HCT116 (cell line): ENCODE data around the gene ABLIM1. TPM values are rescaled to one million over a fixed set of nuclear protein-coding genes. Genes with fewer than 3 reads are reported as not detected.

Experiments
- ATAC-seq: fragments of 200-7000 bp; cut with Tn5 transposase; 2 replicates; pipeline ENCODE4 v1.9.1; 2020; ENCODE audit warnings: mild to moderate bottlenecking, moderate library complexity
- BruUV-seq: library from RNA; stranded (reverse); fragments of 400-500 nt; replicated peaks from 2 replicates; lab custom pipeline; 2021; lab: Mats Ljungman, UMichigan
- CTCF ChIA-PET: fragments of 300-600 bp; sonication (Branson Sonifier 250); formaldehyde crosslinking; loops from one replicate; lab custom pipeline; 2021; ENCODE audit warnings: antibody characterized with exemption; lab: Charles Lee
- POLR2A ChIA-PET: fragments of 300-600, 350-600 bp; sonication (Branson Sonifier 250); formaldehyde crosslinking; loops from one replicate; lab custom pipeline; 2021; ENCODE audit warnings: antibody characterized with exemption; lab: Charles Lee
- RAD21 ChIA-PET, 2 experiments: fragments of 300-600 bp; sonication (Branson Sonifier 250); formaldehyde crosslinking; loops; one replicate each; lab custom pipeline; 2023; ENCODE audit warnings: low total read pairs in 2 of 2; ENCODE audit not compliant: uncharacterized antibody in 2 of 2, unreplicated experiment in 2 of 2, low non-redundant PET in 1 of 2; lab: Charles Lee
- DNase-seq: peaks from one replicate; pipeline ENCODE4 v3.0.0-alpha.2; 2010; ENCODE audit warnings: low read depth, low spot score
- H2AFZ ChIP-seq: fragments of 200-600 bp; shearing (Covaris generic), sonication (generic); 2 replicates; pipeline ENCODE4 v1.6.1; 2017; ENCODE audit warnings: low read depth, mixed run types, mixed read lengths, antibody characterized with exemption, low read length; ENCODE audit not compliant: poor library complexity, severe bottlenecking
- H3K27ac ChIP-seq: 2 replicates; pipeline ENCODE4 v1.5.1; 2012; ENCODE audit warnings: low read depth, low read length
- H3K27me3 ChIP-seq: fragments of 200-600 bp; sonication (generic); 2 replicates; pipeline ENCODE4 v1.6.1; 2016; ENCODE audit warnings: mixed run types, low read length, mixed read lengths; ENCODE audit not compliant: insufficient read depth
- H3K36me3 ChIP-seq, 2 experiments: fragments of 200-500 bp in 1 of 2; fragments of 200-600 bp in 1 of 2; sonication (Bioruptor generic) in 1 of 2; sonication (generic) in 1 of 2; 2 replicates each; pipeline versions ENCODE4 v1.5.1 to v1.6.1; 2014 to 2016; ENCODE audit warnings: low read length in 2 of 2, inconsistent platforms in 1 of 2, mixed read lengths in 1 of 2, mixed run types in 1 of 2; ENCODE audit not compliant: insufficient read depth in 2 of 2, control insufficient read depth in 1 of 2
- H3K4me1 ChIP-seq, 2 experiments: fragments of 200-600 bp in 1 of 2; sonication (generic) in 1 of 2; 2 replicates each; pipeline versions ENCODE4 v1.5.1 to v1.6.1; 2012 to 2017; ENCODE audit warnings: low read length in 2 of 2, inconsistent platforms in 1 of 2, mild to moderate bottlenecking in 1 of 2, mixed read lengths in 1 of 2, mixed run types in 1 of 2, moderate library complexity in 1 of 2; ENCODE audit not compliant: insufficient read depth in 2 of 2, control insufficient read depth in 1 of 2
- H3K4me2 ChIP-seq: fragments of 200-600 bp; sonication (generic); 2 replicates; pipeline ENCODE4 v1.6.1; 2017; ENCODE audit warnings: mixed run types, low read length, mixed read lengths
- H3K4me3 ChIP-seq, 2 experiments: fragments of 200-600 bp in 1 of 2; sonication (generic) in 1 of 2; replicated peaks in 1 of 2; 2 replicates each; pipeline ENCODE4 v1.5.1; 2011 to 2016; ENCODE audit warnings: low read length in 2 of 2, control low read depth in 1 of 2, low read depth in 1 of 2, mild to moderate bottlenecking in 1 of 2, mixed read lengths in 1 of 2, mixed run types in 1 of 2
- H3K79me2 ChIP-seq: fragments of 200-600 bp; sonication (generic); 2 replicates; pipeline ENCODE4 v1.6.1; 2017; ENCODE audit warnings: mild to moderate bottlenecking, mixed run types, low read length, moderate library complexity, mixed read lengths; ENCODE audit not compliant: insufficient read depth
- H3K9ac ChIP-seq: fragments of 200-600 bp; sonication (generic); 2 replicates; pipeline ENCODE4 v1.6.1; 2016; ENCODE audit warnings: low read length, mixed read lengths
- H3K9me2 ChIP-seq: fragments of 200-600 bp; sonication (generic), shearing (Covaris generic); 2 replicates; pipeline ENCODE4 v1.6.1; 2017; ENCODE audit warnings: mixed run types, mild to moderate bottlenecking, moderate library complexity; ENCODE audit not compliant: insufficient read depth
- H3K9me3 ChIP-seq, 2 experiments: fragments of 200-500 bp in 1 of 2; fragments of 200-600 bp in 1 of 2; sonication (Bioruptor generic) in 1 of 2; sonication (generic) in 1 of 2; 2 replicates each; pipeline ENCODE4 v1.6.1; 2014 to 2017; ENCODE audit warnings: low read length in 2 of 2, mixed read lengths in 2 of 2, inconsistent platforms in 1 of 2, low read depth in 1 of 2, mild to moderate bottlenecking in 1 of 2, mixed run types in 1 of 2, moderate library complexity in 1 of 2; ENCODE audit not compliant: control insufficient read depth in 1 of 2, insufficient read depth in 1 of 2
- H4K20me1 ChIP-seq: fragments of 200-600 bp; sonication (generic), shearing (Covaris generic); 2 replicates; pipeline ENCODE4 v1.6.1; 2017; ENCODE audit warnings: mixed run types, mild to moderate bottlenecking, moderate library complexity; ENCODE audit not compliant: insufficient read depth
- CBX3 ChIP-seq: IDR thresholded peaks from 2 replicates; pipeline ENCODE4 v1.6.1; 2012; ENCODE audit warnings: low read depth
- CEBPB ChIP-seq: IDR thresholded peaks from 2 replicates; pipeline ENCODE4 v1.6.1; 2012; ENCODE audit warnings: low read depth
- EGR1 ChIP-seq: IDR thresholded peaks from 2 replicates; pipeline ENCODE4 v1.6.1; 2012; ENCODE audit warnings: low read depth
- ELF1 ChIP-seq: IDR thresholded peaks from 2 replicates; pipeline ENCODE4 v1.6.1; 2012; ENCODE audit warnings: low read depth, borderline replicate concordance
- FOSL1 ChIP-seq: IDR thresholded peaks from 2 replicates; pipeline ENCODE4 v1.6.1; 2012; ENCODE audit warnings: low read depth
- SIN3A ChIP-seq: IDR thresholded peaks from 2 replicates; pipeline ENCODE4 v1.6.1; 2012; ENCODE audit warnings: low read depth
- YY1 ChIP-seq: IDR thresholded peaks from 2 replicates; pipeline ENCODE4 v1.6.1; 2011; ENCODE audit warnings: low read length, low read depth, moderate library complexity, mild to moderate bottlenecking; ENCODE audit not compliant: insufficient replicate concordance; ENCODE audit errors: extremely low read depth
- ZFX ChIP-seq: fragments of 450-650 bp; IDR thresholded peaks from 2 replicates; pipeline ENCODE4 v1.6.1; 2017
- ZNF274 ChIP-seq: fragments of 200-500 bp; sonication (Bioruptor generic); IDR thresholded peaks from 2 replicates; pipeline ENCODE4 v1.6.1; 2014; ENCODE audit warnings: mild to moderate bottlenecking, low read depth, low read length, inconsistent platforms
- intact Hi-C: fragments of 100-400 bp; cut with micrococcal nuclease; formaldehyde crosslinking; loops from 2 replicates; pipeline ENCODE4 v1.10.0; 2022
- total RNA-seq: library from RNA; stranded (reverse); gene quantifications from one replicate; pipeline ENCODE4 v1.2.1, GENCODE V29; 2021; ENCODE audit not compliant: unreplicated experiment
- TF ChIP-seq, protein P1 (sequence below): IDR thresholded peaks from 2 replicates; pipeline ENCODE4 v1.6.1; 2012
- TF ChIP-seq, protein P2 (sequence below): IDR thresholded peaks from 2 replicates; pipeline ENCODE4 v1.6.1; 2011; ENCODE audit warnings: mild to moderate bottlenecking, low read length, moderate library complexity; ENCODE audit not compliant: insufficient replicate concordance; ENCODE audit errors: extremely low read depth
- TF ChIP-seq, protein P3 (sequence below), 3 experiments: fragments of 200-600 bp in 1 of 3; sonication (generic) in 1 of 3; IDR thresholded peaks in 2 of 3; conservative IDR thresholded peaks in 1 of 3; 2 replicates each; pipeline ENCODE4 v1.5.1; 2012 to 2017; ENCODE audit warnings: low read depth in 2 of 3, low read length in 2 of 3, antibody characterized with exemption in 1 of 3, borderline replicate concordance in 1 of 3, control low read depth in 1 of 3, mild to moderate bottlenecking in 1 of 3, mixed read lengths in 1 of 3, mixed run types in 1 of 3, moderate library complexity in 1 of 3; ENCODE audit not compliant: insufficient read depth in 1 of 3

The ABLIM1 gene
- total RNA-seq, 1 experiment from 2014 or later, result 96.2 TPM

DNA sequence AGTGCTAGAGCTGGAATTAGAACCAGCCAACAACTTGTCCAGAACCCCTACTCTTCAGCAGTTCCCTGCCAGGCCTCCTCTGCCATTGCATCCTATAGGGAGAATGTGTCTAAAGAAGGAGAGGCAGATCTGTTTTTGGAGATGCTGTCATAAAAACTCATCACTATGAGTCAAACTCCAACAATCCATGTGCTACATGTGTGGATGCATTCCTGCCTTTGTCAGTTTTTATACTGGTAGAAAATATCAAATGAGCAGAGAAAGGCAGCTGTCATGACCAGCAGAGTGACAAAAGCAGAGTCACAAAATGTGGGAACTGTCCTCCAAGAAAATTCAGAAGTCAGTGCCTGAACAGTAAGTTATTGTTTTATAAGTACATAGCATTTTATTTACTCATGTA lies 93.0 kb downstream of the ABLIM1 start:
- BruUV-seq, result no TSS peak
- H3K36me3 ChIP-seq, result no peaks in the 10 kb centered on the region
- H2AFZ ChIP-seq, result no peak overlapping the region
- H3K9me2 ChIP-seq, result no peaks in the 10 kb centered on the region
- TF ChIP-seq, protein P1, sequence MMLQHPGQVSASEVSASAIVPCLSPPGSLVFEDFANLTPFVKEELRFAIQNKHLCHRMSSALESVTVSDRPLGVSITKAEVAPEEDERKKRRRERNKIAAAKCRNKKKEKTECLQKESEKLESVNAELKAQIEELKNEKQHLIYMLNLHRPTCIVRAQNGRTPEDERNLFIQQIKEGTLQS, result no peak
- no peak for TF ChIP-seq SIN3A
- TF ChIP-seq ZFX, result no peak
- TF ChIP-seq, protein P2, sequence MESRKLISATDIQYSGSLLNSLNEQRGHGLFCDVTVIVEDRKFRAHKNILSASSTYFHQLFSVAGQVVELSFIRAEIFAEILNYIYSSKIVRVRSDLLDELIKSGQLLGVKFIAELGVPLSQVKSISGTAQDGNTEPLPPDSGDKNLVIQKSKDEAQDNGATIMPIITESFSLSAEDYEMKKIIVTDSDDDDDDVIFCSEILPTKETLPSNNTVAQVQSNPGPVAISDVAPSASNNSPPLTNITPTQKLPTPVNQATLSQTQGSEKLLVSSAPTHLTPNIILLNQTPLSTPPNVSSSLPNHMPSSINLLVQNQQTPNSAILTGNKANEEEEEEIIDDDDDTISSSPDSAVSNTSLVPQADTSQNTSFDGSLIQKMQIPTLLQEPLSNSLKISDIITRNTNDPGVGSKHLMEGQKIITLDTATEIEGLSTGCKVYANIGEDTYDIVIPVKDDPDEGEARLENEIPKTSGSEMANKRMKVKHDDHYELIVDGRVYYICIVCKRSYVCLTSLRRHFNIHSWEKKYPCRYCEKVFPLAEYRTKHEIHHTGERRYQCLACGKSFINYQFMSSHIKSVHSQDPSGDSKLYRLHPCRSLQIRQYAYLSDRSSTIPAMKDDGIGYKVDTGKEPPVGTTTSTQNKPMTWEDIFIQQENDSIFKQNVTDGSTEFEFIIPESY, result no peak
- no peak for TF ChIP-seq EGR1
- H4K20me1 ChIP-seq, result no peaks in the 10 kb centered on the region
- RAD21 ChIA-PET, result no interaction called here
- no peaks in the 10 kb centered on the region for H3K27me3 ChIP-seq
- no peak overlapping the region for H3K4me2 ChIP-seq
- DNase-seq (no peak), ATAC-seq (no peak)
- no peak overlapping the region for H3K27ac ChIP-seq
- POLR2A ChIA-PET, result no interaction called here
- H3K9me3 ChIP-seq, result no peaks in the 10 kb centered on the region
- no peak overlapping the region for H3K4me3 ChIP-seq
- H3K79me2 ChIP-seq, result no peaks in the 10 kb centered on the region
- intact Hi-C loops, result no loop called here
- H3K4me1 ChIP-seq, result no peaks in the 10 kb centered on the region
- H3K9ac ChIP-seq, result no peak overlapping the region
- CTCF ChIA-PET, result no interaction called here

DNA sequence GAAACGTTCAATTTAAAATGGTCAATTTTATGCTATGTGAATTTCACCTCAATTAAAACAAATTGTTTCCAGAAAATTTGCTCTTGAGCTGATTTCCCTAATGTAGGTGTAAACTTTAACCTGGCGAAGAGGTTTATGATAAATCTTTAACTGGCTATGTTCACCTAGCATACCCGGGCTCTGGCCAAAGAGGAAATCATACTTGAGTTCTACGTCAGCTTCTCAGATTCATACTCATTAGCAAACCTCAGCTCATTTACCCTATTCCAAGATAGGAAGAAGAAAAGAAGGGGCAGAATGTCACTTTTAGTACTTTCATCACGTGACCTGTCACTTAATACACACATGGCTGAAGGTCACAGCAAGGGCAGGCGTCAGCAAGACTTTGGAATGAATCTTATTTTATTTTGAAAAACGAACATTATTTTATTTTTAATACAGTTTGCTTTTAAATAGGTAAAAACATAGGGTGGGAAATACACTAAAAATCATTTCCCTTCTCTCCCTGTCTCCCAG lies 97.0 kb downstream of the ABLIM1 start:
- TF ChIP-seq, protein P3, sequence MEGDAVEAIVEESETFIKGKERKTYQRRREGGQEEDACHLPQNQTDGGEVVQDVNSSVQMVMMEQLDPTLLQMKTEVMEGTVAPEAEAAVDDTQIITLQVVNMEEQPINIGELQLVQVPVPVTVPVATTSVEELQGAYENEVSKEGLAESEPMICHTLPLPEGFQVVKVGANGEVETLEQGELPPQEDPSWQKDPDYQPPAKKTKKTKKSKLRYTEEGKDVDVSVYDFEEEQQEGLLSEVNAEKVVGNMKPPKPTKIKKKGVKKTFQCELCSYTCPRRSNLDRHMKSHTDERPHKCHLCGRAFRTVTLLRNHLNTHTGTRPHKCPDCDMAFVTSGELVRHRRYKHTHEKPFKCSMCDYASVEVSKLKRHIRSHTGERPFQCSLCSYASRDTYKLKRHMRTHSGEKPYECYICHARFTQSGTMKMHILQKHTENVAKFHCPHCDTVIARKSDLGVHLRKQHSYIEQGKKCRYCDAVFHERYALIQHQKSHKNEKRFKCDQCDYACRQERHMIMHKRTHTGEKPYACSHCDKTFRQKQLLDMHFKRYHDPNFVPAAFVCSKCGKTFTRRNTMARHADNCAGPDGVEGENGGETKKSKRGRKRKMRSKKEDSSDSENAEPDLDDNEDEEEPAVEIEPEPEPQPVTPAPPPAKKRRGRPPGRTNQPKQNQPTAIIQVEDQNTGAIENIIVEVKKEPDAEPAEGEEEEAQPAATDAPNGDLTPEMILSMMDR (IDR thresholded peaks at IDR 0.05 in 2 of 3, conservative IDR thresholded peaks at IDR 0.05 in 1 of 3; ENCODE audit: borderline replicate concordance in 1 of 3, insufficient read depth in 1 of 3, low read depth in 2 of 3, low read length in 2 of 3), result no peak
- TF ChIP-seq CEBPB (no peak), CBX3 (no peak), EGR1 (no peak), SIN3A (no peak), ZNF274 (no peak), ELF1 (no peak), FOSL1 (no peak), YY1 (no peak)
- TF ChIP-seq, protein P2, result no peak
- TF ChIP-seq, all 23 proteins: peak for 0
- H3K27ac ChIP-seq, result no peak overlapping the region
- no peaks in the 10 kb centered on the region for H3K36me3 ChIP-seq
- no peak overlapping the region for H3K4me3 ChIP-seq
- ChIA-PET POLR2A (no interaction called here), CTCF (no interaction called here), RAD21 (no interaction called here)
- intact Hi-C loops, result no loop called here
- H3K9me3 ChIP-seq, result peaks cover 9 to 17% of the 10 kb centered on the region in 2 experiments; a peak in 2 of 4 replicates
- ATAC-seq (no peak), DNase-seq (no peak)
- no peaks in the 10 kb centered on the region for H3K9me2 ChIP-seq
- H3K27me3 ChIP-seq, result no peaks in the 10 kb centered on the region
- no peak overlapping the region for H3K4me2 ChIP-seq
- no peaks in the 10 kb centered on the region for H3K4me1 ChIP-seq
- H4K20me1 ChIP-seq, result no peaks in the 10 kb centered on the region
- H3K9ac ChIP-seq, result no peak overlapping the region
- BruUV-seq, result no TSS peak
- no peaks in the 10 kb centered on the region for H3K79me2 ChIP-seq
- no peak overlapping the region for H2AFZ ChIP-seq
